PC-9 (cell line): Measurements from ENCODE around the gene FAM193A.

Experiments used
- EZH2 ChIP-seq: fragments of 200-600 bp; sonication (generic); IDR thresholded peaks from 2 replicates; pipeline ENCODE4 v1.8.0; 2017; ENCODE audit warnings: antibody characterized with exemption, low read depth
- TF ChIP-seq, protein P1 (sequence below): fragments of 200-600 bp; sonication (generic); conservative IDR thresholded peaks from 2 replicates; pipeline ENCODE4 v1.6.1; 2017; ENCODE audit warnings: mixed run types, antibody characterized with exemption, mild to moderate bottlenecking, moderate library complexity

DNA sequence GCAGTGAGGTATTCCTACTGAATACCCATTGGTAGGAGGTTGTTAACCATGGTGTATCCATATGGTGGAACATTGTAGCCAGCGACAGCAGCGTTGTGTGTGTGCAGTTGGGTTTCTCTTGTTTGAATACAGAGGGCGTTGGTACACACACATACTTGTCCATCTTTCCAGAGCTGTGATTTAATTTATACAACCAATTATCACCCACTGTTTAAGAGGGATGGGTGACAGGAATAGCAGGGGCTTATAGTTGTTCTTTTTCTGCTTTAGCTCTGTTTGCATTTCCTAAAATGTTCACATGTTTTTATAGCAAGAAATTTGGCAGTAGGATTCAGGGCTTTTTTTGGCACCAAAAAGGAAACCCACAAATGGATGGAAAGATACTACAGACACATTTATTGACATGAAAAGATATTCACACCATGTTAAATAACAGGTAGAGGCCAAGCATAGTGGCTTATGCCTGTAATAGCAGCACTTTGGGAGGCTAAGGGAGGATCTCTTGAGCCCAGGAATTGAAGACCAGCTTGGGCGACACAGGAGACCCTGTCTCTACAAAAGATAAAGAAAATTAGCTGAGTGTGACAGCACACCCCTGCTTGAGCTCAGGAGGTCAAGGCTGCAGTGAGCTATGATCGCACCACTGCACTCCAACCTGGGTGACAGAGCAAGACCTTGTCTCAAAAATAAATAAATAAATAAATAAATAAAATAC, 159.1 kb downstream of the FAM193A start:
- TF ChIP-seq, protein P1, sequence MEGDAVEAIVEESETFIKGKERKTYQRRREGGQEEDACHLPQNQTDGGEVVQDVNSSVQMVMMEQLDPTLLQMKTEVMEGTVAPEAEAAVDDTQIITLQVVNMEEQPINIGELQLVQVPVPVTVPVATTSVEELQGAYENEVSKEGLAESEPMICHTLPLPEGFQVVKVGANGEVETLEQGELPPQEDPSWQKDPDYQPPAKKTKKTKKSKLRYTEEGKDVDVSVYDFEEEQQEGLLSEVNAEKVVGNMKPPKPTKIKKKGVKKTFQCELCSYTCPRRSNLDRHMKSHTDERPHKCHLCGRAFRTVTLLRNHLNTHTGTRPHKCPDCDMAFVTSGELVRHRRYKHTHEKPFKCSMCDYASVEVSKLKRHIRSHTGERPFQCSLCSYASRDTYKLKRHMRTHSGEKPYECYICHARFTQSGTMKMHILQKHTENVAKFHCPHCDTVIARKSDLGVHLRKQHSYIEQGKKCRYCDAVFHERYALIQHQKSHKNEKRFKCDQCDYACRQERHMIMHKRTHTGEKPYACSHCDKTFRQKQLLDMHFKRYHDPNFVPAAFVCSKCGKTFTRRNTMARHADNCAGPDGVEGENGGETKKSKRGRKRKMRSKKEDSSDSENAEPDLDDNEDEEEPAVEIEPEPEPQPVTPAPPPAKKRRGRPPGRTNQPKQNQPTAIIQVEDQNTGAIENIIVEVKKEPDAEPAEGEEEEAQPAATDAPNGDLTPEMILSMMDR = no peak
- no peak for TF ChIP-seq EZH2
